IPS DF 4.7 (cell line): ENCODE data around the gene ZBTB20.

ENCODE experiments used
- DNase-seq: peaks from one replicate; pipeline ENCODE4 v3.0.0-alpha.2; 2013; ENCODE audit warnings: low spot score; ENCODE audit errors: extremely low read depth

ZBTB20 gene

DNA sequence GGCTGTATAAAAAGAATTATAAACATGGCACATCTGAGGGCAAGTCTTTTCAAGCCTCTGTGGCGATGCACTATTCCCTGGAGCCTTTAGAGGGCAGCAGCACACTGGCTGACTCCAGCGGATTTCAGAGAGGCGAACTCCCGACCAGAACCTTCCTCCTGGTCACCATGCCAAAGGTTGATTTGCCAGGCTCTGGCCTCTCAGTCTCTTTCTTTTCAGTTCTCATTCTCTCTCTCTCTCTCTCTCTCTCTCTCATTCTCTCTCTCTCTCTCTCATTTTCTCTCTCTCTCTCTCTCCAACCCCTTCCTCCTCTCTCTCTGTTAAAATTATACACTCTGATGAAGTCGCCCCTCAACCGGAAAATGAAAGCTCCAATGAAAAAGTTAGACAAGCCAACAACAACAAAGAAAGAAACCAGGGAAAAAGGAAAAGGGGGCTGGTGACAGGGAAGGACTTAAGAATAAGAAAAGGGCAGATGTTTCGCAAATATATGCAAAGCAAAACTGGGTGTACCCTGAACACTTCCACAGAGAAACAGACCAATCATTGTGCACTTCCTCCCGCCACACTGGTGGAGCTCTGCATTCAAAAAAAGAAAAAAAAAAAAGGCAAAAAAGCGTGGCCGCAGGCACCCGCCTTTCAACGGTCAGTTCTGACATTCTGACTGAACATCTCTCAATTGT, 763.1 kb downstream of the ZBTB20 start:
- peak; percentile 64 for DNase-seq

DNA sequence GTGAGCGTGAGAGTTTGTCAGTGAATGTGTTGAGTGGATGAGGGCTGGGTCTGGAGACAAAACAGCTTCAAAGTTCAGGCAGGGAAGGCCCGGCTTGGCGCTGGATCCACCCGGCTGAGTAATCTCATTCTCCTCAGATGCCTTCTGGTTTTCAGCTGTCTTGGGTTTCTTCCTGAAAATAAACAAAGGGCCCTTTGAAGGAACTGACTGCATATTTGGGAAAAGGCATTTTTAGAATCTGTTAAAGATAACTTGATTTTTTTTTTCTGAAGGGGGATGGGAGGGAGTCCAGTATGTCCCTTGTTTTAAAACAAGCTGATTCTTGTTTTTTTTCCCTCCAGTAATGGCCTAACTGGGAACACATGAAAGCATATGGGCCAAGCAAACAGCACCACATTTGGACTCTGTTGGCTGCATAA, 766.8 kb downstream of the ZBTB20 start:
- no peak for DNase-seq

DNA sequence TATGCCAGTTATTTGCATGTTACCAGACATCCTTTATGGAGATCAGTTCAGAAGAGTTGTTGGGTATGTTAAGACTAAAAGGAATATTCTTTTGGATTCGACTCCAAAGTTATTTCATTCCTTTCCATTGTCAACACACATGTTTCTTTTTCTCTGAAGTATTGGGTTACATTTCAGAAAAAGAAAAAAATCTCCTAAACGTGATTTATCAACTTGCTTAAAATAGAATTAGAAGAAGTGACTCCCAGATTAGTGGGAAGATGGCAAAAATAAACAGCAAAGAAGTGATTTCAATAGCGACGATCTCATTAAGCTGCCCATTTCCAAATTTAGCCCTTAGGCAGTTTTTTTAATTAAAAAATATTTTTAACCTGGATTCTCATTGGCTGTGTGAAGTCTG, 767.8 kb downstream of the ZBTB20 start:
- no peak for DNase-seq

DNA sequence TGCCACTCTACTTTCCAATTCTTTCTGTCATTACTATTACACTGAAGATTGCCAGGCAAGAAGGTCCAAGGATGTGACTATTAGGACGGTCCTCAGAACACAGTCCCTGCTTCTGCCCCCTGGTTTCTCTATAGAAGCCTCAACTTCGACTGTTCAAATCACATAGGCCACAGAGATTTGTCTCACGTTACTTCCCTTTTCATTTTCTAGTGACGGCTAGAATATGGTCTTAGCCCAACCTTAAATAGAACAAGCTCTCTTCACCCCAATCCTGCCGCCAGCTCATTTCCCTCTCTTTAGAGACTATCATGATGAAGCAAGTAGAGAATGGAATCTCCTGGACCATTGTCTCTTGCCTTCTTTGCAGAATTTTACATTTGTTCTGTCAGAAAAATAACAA, 768.3 kb downstream of the ZBTB20 start:
- DNase-seq, result no peak

DNA sequence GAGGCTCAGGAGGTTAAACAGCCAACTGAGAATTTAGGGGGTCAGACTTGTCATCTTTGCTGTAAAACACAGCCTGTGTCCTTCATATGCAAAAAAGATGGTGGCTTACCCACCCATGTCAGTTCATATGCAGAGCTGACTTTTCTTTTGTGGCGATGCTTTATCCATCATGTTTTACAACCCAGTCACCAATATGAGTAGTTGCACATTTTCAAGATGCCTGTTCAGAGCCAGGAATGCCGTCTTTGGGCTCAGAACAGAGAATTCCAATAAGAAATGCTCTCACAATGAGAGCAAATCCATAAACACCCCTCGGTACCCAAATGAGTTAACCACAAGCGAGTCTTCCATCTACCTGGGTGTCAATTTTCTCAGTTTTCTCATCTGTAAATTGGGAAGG, 769.7 kb downstream of the ZBTB20 start:
- no peak for DNase-seq

DNA sequence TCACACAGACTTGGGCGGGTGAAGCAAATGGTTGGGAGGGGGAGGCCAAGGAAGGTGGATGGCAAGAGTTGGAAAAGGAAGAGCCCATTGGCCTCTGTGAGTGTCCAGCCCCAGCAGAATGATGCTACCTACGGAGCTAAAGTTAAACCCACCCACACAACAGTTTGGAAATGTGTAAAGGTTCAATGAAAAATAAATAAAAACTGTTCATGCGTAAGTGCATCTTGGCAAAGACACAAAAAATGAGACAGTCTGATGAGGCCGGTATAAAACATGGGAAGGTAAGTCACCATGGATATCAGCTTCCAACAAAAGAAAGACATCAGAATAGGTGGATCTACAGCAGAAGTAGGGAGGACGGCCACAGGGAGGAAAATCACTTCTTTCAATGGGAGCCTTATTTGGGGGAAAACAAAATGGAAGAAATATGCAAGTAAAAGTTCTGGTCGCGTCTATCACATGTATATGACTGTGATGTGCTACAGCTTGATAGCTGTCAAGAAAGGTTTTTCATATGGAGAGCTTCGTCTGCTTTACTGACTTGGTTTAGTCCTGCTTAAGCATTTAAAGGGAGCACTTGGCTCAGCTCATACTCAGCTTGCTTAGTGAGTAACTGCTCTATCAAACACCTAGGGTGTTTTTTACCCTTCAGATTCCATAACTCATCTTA, 770.4 kb downstream of the ZBTB20 start:
- no peak for DNase-seq

DNA sequence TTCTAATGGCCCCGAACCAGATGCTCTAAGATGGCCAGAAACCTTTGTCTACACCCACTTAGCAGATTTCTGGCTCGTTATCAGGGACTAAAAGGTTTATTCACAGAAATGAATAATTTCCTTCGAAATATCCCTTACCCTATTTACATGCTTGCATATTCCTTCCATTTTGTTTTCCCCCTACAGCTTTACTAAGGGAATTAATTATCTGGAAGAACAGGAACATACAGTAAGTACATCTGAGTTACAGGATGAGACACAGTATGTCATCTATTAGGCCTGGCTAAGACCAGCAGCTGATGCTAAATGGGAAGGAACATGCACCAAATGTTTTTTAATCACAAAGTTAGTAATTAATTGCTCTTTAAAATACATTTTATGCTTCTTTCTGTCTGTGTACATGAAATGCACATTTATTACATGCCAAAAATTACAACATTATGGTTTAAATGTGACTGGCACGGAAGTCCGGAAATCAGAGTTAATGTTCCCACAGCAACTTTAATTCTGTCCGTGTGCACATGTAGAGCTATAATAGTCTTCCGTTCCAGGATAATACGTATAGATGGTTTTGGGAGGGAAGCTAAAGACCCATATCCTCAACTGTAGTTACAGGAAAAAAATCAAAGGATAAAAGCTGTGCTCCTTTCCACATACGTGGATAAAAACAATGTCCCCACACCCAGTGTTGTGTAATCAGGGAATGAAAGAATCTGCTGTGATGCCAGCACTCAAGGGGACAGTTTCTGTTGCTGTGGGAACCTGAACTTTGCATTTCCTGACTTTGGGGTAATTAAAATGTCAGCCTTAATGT, 771.3 kb downstream of the ZBTB20 start:
- DNase-seq, result no peak

DNA sequence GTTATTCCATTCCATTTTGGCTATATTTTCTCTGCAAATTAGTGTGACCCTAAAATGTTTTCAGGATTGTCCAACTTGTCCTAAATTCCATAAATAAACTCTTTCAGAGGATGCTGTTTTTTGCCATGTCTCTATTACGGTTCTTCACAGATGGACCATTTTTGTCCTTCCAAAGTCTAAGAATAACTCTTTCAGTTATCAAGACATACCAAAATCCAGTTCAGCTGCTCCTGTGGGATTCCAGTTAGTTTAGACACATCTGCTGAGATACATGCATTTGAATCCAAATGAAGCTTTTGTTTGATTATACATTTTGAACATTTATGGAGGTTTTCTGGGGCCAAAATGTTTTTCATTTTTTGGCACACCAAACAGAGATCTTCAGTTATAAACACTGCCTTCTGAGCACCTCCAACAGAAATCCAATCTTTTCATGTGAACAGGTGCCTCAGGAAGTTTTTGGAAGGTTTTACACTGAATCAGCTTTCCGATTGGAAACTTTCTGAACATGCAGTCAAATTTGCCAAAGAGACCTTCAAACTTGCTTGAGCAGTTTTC, 772.6 kb downstream of the ZBTB20 start:
- DNase-seq, result no peak

DNA sequence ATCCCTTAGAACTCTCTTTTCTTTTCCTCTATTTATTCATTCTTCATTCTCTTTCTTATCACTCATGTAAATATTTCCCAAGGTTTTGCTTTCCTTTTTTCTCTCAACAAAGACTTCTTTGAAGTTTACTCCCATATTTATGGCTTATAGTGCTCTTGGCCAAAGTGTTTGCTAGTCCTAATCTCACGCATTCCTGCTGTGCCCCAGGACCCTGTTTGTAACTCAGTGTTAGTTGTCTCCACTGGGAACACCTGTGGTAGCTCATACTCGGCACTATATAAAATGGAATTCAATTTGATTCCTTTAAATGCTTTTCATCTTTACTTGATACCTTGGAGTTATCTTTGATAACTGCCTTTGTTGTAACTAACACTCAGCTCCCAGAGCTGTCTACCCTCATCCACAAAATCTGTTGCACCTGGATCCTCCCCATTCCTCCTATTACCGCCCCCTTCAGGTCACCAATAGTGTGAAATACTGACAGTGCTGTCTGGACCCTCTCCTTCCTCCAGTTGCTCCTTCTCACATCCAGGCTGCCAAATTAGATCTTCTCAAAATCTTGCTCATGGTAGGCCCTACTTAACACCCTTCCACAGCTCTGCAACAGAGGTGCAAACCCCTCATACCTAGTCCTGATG, 776.4 kb downstream of the ZBTB20 start:
- DNase-seq, result no peak

DNA sequence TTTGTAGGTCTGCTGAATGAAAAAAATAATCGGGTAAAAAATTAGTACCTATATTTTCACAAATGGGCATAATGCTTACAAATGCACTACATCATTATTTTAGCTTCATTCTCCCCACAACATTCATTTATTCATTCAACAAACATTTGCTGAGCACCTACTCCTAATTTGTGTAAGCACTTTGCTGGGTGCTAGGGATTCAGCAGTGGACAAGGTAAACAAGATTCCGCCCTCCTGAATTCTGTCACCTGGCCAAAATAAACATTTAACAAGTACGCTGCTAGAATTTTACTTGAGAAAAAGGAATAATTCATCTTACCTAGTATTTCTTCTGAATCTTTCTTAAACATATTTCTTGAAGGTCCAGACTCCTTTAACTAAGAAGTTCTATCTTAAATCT, 781.2 kb downstream of the ZBTB20 start:
- no peak for DNase-seq

DNA sequence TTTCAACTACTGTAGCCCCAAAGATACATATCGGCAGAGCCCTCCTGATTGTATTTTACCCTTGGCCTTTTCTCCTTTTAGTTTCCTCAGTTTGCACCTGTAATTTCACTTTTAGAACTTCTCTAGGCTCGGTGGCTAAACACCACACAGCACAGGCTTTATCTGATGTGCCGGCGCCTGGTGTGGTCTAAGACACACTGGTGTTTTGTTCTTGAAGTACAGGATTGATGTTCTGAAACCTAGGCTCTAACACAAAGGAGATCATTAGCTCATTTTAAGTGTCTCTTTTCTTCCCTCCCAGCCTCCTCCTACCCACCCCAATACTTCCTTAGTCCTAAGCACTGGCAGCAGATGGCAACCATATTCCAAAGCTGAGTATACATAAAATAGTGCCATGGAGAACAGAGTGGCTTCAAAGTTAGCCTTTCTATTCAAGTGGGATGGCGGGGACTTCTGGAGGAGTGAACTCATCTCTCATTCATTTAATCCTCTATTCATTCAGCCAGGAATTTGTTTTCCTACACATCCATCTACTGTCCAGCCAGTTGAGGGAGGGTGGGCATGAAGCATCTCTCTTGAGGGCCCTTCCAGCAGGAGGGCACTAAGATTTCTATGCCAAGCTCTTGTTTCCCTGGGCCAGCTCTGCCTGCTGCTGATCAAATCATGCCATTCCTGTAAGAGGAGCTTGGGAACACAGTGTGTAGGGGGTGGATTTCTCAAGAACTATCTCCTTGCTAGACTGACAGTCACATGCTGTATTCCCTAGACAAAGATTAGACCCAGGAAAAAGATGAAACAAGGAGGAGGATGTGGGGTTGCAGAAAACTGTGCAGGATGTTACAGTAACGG, 782.1 kb downstream of the ZBTB20 start:
- no peak for DNase-seq

DNA sequence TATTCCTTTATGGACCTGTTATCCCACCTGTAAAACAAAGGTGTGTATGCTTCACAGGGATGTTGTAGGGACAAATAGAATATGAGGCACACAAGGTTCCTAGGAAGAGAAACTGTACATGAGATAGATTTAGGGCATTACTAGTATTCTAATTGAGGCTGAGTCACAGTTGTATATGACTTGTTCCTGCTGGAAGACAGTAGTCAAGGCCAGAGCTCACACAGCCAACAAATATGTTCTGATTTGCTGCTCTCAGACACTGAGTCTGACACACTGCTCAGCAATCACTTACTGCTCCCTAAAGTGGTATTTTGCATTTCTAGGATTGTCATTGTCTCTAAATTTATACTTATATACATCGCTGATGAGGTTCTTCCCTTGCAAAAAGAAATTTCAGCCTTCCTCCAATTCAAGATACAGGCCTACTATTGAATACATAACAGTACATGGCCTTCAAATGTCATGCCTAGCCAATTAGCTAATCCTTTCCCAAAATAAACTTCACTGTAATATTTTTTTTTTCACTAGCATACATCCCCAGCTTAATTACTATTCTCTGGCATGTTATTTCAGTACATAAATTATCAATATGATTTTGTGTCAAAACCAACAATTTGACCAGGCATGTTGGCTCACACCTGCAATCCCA, 783.4 kb downstream of the ZBTB20 start:
- DNase-seq, result no peak

DNA sequence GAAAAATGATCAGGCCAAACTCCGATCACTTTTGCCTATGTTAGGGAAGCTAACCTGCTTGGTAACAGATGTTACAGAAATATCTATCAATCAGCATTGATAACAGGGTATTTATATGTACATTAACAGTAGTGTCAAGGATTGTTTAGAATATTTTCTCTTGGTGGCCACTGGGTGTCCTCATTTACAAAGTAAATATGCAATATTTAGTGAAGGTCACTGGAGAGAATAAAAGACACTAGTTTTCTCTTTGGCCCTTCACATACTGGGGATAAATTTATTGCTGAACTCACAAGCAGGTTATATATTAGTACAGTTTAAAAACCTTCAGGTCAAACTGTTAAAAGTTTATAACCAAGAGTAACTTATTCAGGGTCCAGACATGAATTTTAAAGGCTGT, 784.3 kb downstream of the ZBTB20 start:
- no peak for DNase-seq

DNA sequence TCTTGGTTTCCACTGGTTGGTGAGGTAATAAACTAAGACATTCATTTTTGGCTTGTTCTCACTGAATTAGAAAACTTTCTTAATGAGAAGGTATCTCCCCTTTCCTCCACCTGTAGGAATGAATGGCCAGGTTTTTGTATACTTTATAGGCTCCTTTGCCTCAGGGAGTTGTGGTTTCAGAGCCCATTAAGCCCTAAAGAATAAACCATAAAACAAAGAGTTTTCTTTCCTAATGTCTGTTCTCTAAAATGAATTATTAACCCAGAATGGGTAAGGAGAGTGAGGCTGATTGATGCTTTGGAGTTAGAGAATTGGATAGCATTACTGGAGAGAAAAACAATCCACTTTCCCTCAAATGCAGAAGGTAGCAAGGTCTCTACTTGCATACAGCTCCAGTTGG, 785.7 kb downstream of the ZBTB20 start:
- no peak for DNase-seq

DNA sequence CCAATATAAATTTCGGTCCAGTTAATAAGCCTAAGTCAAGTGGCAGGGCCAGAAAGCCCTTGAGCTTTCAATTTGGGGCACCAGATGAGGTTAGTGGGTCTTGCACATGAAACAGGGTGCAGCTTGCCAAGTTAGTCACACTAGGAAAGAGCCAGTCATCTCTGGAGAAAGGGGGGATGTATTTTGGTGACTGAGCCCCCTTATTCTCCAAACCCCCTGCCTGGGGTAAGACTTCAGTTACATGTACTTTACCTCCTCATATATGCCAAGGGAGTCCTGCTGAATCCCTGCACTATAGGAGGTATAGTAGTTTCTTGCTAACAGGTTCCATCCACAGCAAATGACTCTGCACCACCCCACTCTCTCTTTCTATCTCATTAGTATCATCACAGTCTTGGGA, 790.6 kb downstream of the ZBTB20 start:
- DNase-seq, result no peak

DNA sequence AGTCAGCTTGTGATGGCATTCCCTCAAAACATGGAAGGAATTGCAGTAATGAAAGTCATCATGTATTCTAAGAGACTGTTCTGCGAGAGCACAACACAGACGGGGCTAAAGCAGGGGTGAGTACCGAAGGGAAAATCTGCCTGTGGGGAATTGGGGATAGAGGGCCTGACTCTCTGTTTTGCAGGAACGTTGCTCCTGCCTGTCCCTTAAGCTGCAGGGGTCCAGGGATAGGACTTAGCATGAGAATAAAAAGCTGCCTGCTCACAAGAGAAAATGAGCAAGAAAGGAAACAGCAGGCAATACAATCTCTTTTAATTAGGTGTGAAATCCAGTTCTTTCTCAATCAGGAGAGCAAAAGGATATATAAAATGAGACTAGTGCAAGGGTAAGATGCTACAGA, 791.0 kb downstream of the ZBTB20 start:
- no peak for DNase-seq

DNA sequence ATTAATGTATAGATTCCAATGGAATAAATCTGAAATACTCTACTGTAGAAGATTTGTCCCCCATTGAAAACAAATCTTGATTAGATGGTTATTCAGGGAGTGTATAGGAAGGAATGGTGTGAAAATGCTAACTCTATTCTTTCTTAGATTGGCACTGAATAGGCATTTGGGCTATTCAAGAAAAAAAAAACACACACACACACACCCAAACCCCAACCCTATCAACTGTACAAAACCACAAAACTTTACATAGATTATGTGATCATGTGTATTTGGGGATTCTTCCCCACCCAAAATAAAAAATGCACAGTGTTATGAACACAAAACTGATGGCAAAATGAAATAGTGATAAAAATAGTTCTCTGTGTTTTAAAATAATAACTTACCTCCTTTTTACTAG, 791.4 kb downstream of the ZBTB20 start:
- no peak for DNase-seq

DNA sequence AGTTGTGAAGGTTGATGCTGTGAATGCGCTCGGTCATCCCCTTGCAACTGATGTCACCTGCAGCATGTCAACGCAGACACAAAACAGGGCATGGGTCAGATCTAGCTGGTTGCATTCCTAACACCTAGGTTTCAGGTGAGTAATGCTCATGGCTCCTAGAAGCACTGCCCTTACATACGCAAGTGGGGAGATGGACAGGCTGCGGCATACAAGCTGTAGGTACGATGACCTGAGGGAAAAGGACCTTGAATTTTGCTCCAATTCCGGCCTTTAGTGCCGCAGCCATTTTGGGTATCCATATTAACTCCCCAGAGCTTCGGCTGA, 795.3 kb downstream of the ZBTB20 start:
- no peak for DNase-seq

DNA sequence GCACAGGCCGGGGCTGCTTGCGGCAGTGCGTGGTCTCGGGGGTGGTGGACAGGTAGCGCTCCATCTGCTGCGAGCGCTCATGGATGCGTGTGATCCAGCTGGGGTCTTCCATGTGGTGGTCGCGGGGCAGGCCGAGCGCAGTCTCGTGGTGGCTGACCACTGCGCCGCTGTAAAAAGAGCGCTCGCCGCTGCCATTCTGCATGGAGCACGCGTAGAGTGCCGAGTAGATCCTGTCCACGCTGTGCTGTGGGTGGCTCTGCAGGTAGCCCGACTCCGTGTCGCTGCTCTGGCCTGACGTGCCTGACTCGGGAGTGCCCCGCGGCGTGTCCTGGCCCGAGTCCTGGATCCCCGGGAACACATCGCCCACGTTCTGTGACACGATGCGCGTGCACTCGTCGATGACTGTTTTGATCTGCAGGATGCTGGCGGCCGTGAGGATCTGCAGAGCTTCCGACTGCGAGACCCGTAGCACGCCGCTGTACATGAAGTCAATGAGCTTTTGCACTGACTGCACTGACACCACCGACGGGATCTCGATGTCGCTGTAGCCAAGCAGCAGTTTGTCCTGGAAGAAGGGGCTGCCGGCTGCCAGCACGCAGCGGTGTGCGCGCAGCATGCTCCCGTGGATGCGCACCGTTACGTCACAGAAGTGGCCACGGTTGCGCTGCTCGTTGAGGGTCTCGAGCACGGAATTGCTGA, 795.8 kb downstream of the ZBTB20 start:
- DNase-seq, result no peak

DNA sequence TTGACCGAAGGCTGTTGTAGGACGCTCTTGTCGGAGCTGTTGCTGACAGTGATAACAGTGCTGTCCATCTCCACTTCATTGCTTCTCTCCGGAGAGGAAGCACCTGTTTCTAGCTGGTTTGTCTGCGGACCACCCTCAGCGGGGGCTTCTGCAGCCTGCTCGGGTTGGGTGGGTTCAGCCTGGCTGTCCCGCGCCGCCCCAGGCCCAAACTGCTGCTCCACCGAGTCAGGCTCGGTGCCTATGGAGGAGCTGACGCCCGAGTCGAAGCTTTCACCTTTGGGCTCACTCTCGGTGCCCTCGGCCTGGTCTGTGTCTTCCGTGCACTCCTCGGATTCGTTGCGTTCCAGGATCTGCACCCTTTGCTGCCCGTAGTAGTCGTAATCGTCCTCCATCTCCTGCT, 796.4 kb downstream of the ZBTB20 start:
- DNase-seq, result no peak
